A204.1 (cell line): Measurements from ENCODE around the gene CPLANE2.
"Not testable (repeated sequence)": the region's sequence is repeated elsewhere in the genome, so short reads cannot be mapped to it uniquely, and the experiment has no call there.

Experiments
- FAIRE-seq: peaks from 2 replicates; lab custom pipeline; 2012; peaks lifted over from hg19 to GRCh38; lab: Jason Lieb, UNC

Gene CPLANE2

GRCh38 chr1:16236511-16237342, at the start of gene CPLANE2:
CPLANE2 (minus strand) TSS chr1:16237183; CDS start chr1:16236742, 441 bp downstream.
- no peak for FAIRE-seq

GRCh38 chr1:16286122-16286521, 49.1 kb upstream of the CPLANE2 start:
- no peak for FAIRE-seq

- no peak for FAIRE-seq
Measured at GRCh38 chr1:16281765-16282164, 44.8 kb upstream of the CPLANE2 start.

GRCh38 chr1:16279186-16279585, 42.2 kb upstream of the CPLANE2 start:
- no peak for FAIRE-seq

- no peak for FAIRE-seq
Measured at GRCh38 chr1:16276302-16277030, 39.5 kb upstream of the CPLANE2 start.

GRCh38 chr1:16275591-16275990, 38.6 kb upstream of the CPLANE2 start:
- no peak for FAIRE-seq

GRCh38 chr1:16267690-16268180, 30.8 kb upstream of the CPLANE2 start:
- FAIRE-seq, result no peak

GRCh38 chr1:16266411-16267118, 29.6 kb upstream of the CPLANE2 start:
- no peak for FAIRE-seq

GRCh38 chr1:16262067-16262466, 25.1 kb upstream of the CPLANE2 start:
- no peak for FAIRE-seq

- FAIRE-seq, result no peak
Measured at GRCh38 chr1:16260814-16261213, 23.8 kb upstream of the CPLANE2 start.

GRCh38 chr1:16258591-16259135, 21.7 kb upstream of the CPLANE2 start:
- no peak for FAIRE-seq

GRCh38 chr1:16257968-16258367, 21.0 kb upstream of the CPLANE2 start:
- no peak for FAIRE-seq

- not testable (repeated sequence) for FAIRE-seq
Measured at GRCh38 chr1:16257556-16257955, 20.6 kb upstream of the CPLANE2 start.

- no peak for FAIRE-seq
Measured at GRCh38 chr1:16256478-16256877, 19.5 kb upstream of the CPLANE2 start.

- no peak for FAIRE-seq
Measured at GRCh38 chr1:16254263-16254928, 17.4 kb upstream of the CPLANE2 start.

GRCh38 chr1:16253332-16253922, 16.4 kb upstream of the CPLANE2 start:
- FAIRE-seq, result no peak

GRCh38 chr1:16252912-16253311, 15.9 kb upstream of the CPLANE2 start:
- FAIRE-seq, result no peak

- FAIRE-seq, result no peak
Measured at GRCh38 chr1:16251381-16251780, 14.4 kb upstream of the CPLANE2 start.

GRCh38 chr1:16250524-16251251, 13.7 kb upstream of the CPLANE2 start:
- FAIRE-seq, result no peak

- no peak for FAIRE-seq
Measured at GRCh38 chr1:16249596-16250241, 12.7 kb upstream of the CPLANE2 start.
